Measurements from ENCODE around the gene ZNF146.

GRCh38 chr19:36254848-36255247 is 39.9 kb downstream of the ZNF146 start:
- TF ChIP-seq, protein P1, sequence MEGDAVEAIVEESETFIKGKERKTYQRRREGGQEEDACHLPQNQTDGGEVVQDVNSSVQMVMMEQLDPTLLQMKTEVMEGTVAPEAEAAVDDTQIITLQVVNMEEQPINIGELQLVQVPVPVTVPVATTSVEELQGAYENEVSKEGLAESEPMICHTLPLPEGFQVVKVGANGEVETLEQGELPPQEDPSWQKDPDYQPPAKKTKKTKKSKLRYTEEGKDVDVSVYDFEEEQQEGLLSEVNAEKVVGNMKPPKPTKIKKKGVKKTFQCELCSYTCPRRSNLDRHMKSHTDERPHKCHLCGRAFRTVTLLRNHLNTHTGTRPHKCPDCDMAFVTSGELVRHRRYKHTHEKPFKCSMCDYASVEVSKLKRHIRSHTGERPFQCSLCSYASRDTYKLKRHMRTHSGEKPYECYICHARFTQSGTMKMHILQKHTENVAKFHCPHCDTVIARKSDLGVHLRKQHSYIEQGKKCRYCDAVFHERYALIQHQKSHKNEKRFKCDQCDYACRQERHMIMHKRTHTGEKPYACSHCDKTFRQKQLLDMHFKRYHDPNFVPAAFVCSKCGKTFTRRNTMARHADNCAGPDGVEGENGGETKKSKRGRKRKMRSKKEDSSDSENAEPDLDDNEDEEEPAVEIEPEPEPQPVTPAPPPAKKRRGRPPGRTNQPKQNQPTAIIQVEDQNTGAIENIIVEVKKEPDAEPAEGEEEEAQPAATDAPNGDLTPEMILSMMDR (IDR thresholded peaks at IDR 0.05), result no peak
- no peak for TF ChIP-seq POLR2AphosphoS5 (IDR thresholded peaks at IDR 0.05)

Measured in stomach (tissue), 4 donors.